Immature natural killer cell (primary cell): Measurements from ENCODE around the gene MRM3. TPM values are rescaled to one million over a fixed set of nuclear protein-coding genes. Genes with fewer than 3 reads are reported as not detected.
"Not testable (repeated sequence)": the region's sequence is repeated elsewhere in the genome, so short reads cannot be mapped to it uniquely, and the experiment has no call there.

Experiments used
- DNase-seq, 3 donors: peaks; one replicate each; pipeline ENCODE4 v3.0.0; 2022; ENCODE audit warnings: mixed read lengths in 1 of 3
- H3K27ac Mint-ChIP-seq, 6 donors: one replicate each; pipeline ENCODE4 v1.8.0; 2020; ENCODE audit warnings: mixed read lengths in 6 of 6, mild to moderate bottlenecking in 5 of 6, inconsistent platforms in 4 of 6, moderate library complexity in 3 of 6
- H3K27me3 Mint-ChIP-seq, 3 donors: one replicate each; pipeline ENCODE4 v1.8.0; 2020 to 2021; ENCODE audit warnings: low read depth in 3 of 3, mild to moderate bottlenecking in 3 of 3, mixed read lengths in 3 of 3, moderate library complexity in 3 of 3, inconsistent platforms in 1 of 3
- H3K36me3 Mint-ChIP-seq, 3 donors: one replicate each; pipeline ENCODE4 v1.8.0; 2020; ENCODE audit warnings: mixed read lengths in 3 of 3, inconsistent platforms in 2 of 3, mild to moderate bottlenecking in 2 of 3
- H3K4me1 Mint-ChIP-seq, 2 donors: one replicate each; pipeline ENCODE4 v1.8.0; 2020; ENCODE audit warnings: inconsistent platforms in 2 of 2, mild to moderate bottlenecking in 2 of 2, mixed read lengths in 2 of 2, moderate library complexity in 1 of 2
- H3K4me3 Mint-ChIP-seq, 5 donors: one replicate each; pipeline ENCODE4 v1.8.0; 2020; ENCODE audit warnings: mild to moderate bottlenecking in 5 of 5, mixed read lengths in 5 of 5, inconsistent platforms in 3 of 5, moderate library complexity in 3 of 5
- H3K9me3 Mint-ChIP-seq, 6 donors: one replicate each; pipeline ENCODE4 v1.8.0; 2020; ENCODE audit warnings: mild to moderate bottlenecking in 6 of 6, mixed read lengths in 6 of 6, inconsistent platforms in 4 of 6, moderate library complexity in 3 of 6
- polyA plus RNA-seq, 3 donors: library from polyadenylated mRNA; unstranded; fragments of 300-500 nt; fragmentation: Illumina TruSeq; gene quantifications; one replicate each; pipeline ENCODE4 v1.2.3, GENCODE V29; 2021

MRM3 gene
- polyA plus RNA-seq, 3 donors from 2014 or later = 26.1 to 40.6 (median 27.5) TPM

DNA sequence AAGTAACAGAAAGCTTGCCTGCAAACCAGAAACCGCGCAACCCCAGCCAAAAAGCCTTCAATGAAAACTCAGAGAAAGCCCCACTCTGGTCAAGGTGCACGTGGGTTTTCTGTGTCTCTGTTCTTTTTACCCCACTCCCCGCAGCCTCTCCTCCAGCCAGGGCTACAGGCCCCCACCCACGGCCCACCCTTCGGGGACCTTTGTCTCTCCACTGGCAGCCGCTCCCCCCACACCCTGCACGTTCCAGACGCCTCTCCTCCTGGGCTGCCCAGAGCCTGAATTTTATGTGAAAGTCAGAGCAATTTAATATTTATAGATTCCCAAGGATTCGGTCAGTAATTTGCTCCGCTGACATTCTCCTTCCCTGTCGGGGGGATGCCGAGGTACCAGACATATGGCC is 24.2 kb downstream of the MRM3 start:
- Mint-ChIP-seq H3K9me3 (no peaks in the 10 kb centered on the region), H3K27ac (no peak overlapping the region), H3K27me3 (no peaks in the 10 kb centered on the region), H3K4me1 (no peaks in the 10 kb centered on the region), H3K36me3 (no peaks in the 10 kb centered on the region), H3K4me3 (no peak overlapping the region)
- no peak for DNase-seq

DNA sequence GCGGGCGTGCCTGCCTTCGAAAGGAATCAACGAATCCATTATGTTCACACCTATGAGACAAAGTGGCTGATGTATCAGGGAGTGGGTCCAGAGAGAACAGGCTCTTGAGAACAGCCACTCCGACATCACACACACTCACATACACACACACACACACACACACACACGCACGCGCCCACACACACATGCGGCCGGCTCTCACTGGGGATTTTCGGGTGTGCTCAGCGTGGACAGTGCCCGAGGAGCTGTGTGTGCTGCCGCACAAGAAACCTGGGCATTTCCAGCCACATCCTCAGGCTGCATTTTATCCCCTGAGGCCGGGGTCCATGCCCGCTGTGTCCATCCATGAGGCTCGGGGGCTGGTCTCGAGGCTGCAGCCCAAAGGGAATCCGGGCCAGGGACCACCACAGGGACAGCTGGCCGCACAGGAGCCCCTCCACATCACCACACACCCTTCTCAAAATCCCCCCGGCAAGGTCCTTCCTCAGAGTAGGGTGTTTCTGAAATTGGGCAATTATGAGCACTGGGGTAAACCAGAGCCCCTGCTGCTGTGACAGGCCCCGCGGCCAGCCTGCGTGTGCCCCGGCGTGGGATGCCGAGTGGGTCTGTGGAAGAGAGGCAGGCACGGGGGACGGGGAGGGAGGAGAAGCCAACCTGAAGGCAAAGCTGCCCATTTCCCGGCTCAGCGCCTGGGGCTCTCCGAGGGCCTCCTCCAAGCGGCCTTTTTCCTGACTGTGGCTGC is 24.8 kb downstream of the MRM3 start:
- DNase-seq = no peak

GRCh38 chr17:807523-808294 is 25.6 kb downstream of the MRM3 start:
- no peak overlapping the region for H3K4me3 Mint-ChIP-seq
- H3K27me3 Mint-ChIP-seq = no peaks in the 10 kb centered on the region
- H3K27ac Mint-ChIP-seq = no peak overlapping the region
- H3K36me3 Mint-ChIP-seq = no peaks in the 10 kb centered on the region
- no peaks in the 10 kb centered on the region for H3K4me1 Mint-ChIP-seq
- no peaks in the 10 kb centered on the region for H3K9me3 Mint-ChIP-seq
- DNase-seq = no peak

More for the DNA sequence above, 24.8 kb downstream of the MRM3 start:
- Mint-ChIP-seq H3K9me3 (no peaks in the 10 kb centered on the region), H3K27me3 (no peaks in the 10 kb centered on the region), H3K36me3 (no peaks in the 10 kb centered on the region), H3K27ac (no peak overlapping the region), H3K4me1 (no peaks in the 10 kb centered on the region), H3K4me3 (no peak overlapping the region)

DNA sequence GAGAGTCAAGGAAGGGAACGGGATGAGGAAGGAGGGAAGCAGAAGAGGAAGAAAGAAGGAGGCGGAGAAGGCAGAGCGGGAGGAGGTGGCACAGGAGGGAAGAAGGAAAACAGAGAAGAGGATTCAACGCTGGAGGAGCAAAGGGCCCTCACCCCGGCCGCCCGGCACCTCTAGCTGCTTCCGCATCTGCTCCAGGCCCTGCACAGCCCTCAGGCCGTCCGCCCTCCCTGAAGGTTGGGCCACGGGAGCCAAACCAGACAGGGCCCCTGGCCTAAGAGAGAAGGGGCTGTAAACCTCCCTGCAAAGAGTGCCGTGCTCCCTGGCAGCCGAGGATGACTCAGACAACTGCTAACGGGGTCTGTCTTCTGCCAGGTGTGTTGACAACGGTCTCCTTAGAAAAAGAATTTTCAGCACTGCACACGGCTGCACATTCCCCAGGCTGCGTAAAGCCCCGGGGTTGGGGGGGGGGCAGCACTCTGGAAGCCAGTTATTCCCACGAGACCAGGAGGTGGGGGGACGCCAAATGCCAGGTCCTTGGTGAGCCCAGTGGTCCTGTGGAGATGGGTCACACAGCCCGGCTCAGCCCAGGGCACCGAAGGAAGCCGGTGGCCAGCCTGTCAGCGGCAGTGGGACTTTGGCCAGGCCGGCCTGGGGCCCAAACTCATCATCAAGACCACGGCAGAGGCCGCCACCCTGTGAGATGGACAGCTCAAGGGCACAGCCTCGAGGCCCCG is 29.1 kb downstream of the MRM3 start:
- Mint-ChIP-seq H3K4me3 (no peak overlapping the region), H3K36me3 (no peaks in the 10 kb centered on the region), H3K27me3 (no peaks in the 10 kb centered on the region), H3K9me3 (no peaks in the 10 kb centered on the region), H3K27ac (no peak overlapping the region), H3K4me1 (no peaks in the 10 kb centered on the region)
- DNase-seq = no peak

DNA sequence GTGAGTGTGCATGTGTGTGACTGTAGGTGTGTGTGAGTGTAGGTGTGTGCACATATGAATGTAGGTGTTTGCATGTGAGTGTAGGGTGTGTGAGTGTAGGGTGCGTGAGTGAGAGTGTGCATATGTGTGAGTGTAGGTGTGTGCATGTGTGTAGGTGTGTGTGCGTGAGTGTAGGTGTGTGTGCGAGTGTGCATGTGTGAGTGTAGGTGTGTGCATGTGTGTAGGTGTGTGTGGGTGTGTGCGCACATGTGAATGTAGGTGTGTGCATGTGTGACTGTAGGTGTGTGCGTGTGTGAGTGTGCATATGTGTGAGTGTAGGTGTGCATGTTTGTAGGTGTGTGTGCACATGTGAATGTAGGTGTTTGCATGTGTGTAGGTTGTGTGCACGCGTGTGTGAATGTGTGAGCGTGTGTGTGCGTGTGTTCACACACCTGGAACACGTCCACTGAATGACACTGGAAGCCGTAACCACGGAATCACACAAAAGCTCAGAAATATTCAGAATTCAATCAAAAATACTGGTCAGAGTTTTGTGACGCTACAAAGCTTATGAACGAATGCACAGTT is 30.6 kb downstream of the MRM3 start:
- Mint-ChIP-seq H3K9me3 (no peaks in the 10 kb centered on the region), H3K4me1 (no peaks in the 10 kb centered on the region), H3K27ac (no peak overlapping the region), H3K27me3 (no peaks in the 10 kb centered on the region), H3K36me3 (no peaks in the 10 kb centered on the region), H3K4me3 (no peak overlapping the region)
- DNase-seq = no peak

DNA sequence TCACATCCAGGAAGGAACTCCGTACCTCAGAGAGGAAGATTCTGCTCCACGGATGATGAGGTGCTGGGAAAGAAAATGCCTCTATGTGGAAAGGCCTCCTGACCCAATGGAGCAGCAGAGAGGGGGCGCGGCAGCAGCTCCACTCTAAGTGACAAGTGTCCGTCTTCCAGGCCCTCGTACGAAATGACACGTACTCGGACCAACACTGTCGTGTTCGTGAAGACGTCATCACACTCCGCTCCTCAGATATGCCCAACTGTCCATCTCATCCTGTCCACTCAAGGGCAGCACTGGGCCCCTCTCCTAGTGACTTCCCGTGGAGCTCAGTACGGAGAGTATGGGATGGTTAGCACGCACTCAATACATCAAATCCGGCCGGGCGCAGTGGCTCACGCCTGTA is 32.2 kb downstream of the MRM3 start:
- no peaks in the 10 kb centered on the region for H3K36me3 Mint-ChIP-seq
- no peaks in the 10 kb centered on the region for H3K9me3 Mint-ChIP-seq
- no peak overlapping the region for H3K27ac Mint-ChIP-seq
- peaks cover 0 to 3% (median 3%) of the 10 kb centered on the region in 3 donors for H3K27me3 Mint-ChIP-seq
- H3K4me3 Mint-ChIP-seq = no peak overlapping the region
- DNase-seq = no peak
- no peaks in the 10 kb centered on the region for H3K4me1 Mint-ChIP-seq

DNA sequence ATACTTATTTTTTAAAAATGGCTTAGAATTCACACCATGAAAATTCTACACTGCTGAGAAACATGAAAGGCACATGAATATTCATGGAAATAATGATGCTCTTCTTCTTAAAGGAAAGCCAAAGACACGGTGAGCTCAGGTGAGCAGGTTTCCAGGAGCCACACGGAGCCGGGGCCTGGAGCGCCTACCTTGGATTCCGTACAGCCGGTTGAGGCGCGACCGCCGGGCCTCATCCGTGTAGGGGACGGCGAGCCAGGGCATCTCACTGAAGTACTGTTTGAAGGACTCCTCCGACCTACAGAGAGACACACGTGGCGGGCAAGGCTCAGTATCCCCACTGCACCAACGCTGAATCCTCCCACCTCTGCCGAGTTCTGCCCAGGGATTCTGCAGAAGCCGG is 37.1 kb downstream of the MRM3 start:
- Mint-ChIP-seq H3K9me3 (no peaks in the 10 kb centered on the region), H3K36me3 (no peaks in the 10 kb centered on the region), H3K4me1 (no peaks in the 10 kb centered on the region)

DNA sequence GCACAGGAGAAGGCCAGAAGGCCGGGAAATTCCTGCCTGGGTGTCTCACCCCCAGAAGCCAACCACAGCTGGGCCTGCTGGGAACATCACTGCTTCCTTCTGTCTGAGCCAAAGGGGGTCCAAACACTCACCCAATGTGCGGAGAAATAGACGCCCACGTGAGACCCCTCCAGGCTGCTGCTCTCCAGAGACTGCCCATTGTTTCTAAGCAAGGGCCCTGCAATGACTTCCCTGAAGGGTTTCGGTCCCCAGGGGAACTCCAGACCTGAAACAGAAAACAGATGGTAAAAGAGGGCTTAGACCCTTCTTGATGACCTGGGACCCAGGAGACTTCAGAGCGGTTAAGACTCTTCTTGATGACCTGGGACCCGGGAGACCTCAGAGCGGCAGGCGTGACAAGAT is 41.3 kb downstream of the MRM3 start:
- Mint-ChIP-seq H3K27ac (no peak overlapping the region), H3K36me3 (no peaks in the 10 kb centered on the region), H3K9me3 (no peaks in the 10 kb centered on the region), H3K4me3 (no peak overlapping the region), H3K27me3 (peaks cover 2 to 6% (median 3%) of the 10 kb centered on the region in 3 donors), H3K4me1 (no peaks in the 10 kb centered on the region)
- no peak for DNase-seq

More for the DNA sequence above, 37.1 kb downstream of the MRM3 start:
- H3K27ac Mint-ChIP-seq = no peak overlapping the region
- H3K27me3 Mint-ChIP-seq = peaks cover 0 to 3% (median 3%) of the 10 kb centered on the region in 3 donors
- no peak overlapping the region for H3K4me3 Mint-ChIP-seq
- DNase-seq = no peak

GRCh38 chr17:824378-824777 is 42.2 kb downstream of the MRM3 start:
- Mint-ChIP-seq H3K4me3 (no peak overlapping the region), H3K27me3 (peaks cover 0 to 5% (median 2%) of the 10 kb centered on the region in 3 donors), H3K27ac (no peak overlapping the region), H3K4me1 (no peaks in the 10 kb centered on the region), H3K9me3 (no peaks in the 10 kb centered on the region), H3K36me3 (no peaks in the 10 kb centered on the region)
- DNase-seq = no peak

GRCh38 chr17:825216-825615 is 43.1 kb downstream of the MRM3 start:
- no peak overlapping the region for H3K27ac Mint-ChIP-seq
- no peak overlapping the region for H3K4me3 Mint-ChIP-seq
- peaks cover 2 to 5% (median 3%) of the 10 kb centered on the region in 3 donors for H3K27me3 Mint-ChIP-seq
- H3K4me1 Mint-ChIP-seq = no peaks in the 10 kb centered on the region
- DNase-seq = no peak
- H3K36me3 Mint-ChIP-seq = no peaks in the 10 kb centered on the region
- no peaks in the 10 kb centered on the region for H3K9me3 Mint-ChIP-seq

GRCh38 chr17:826778-827177 is 44.6 kb downstream of the MRM3 start:
- Mint-ChIP-seq H3K36me3 (no peaks in the 10 kb centered on the region), H3K27ac (no peak overlapping the region), H3K27me3 (peaks cover 2 to 6% (median 5%) of the 10 kb centered on the region in 3 donors), H3K9me3 (no peaks in the 10 kb centered on the region), H3K4me1 (no peaks in the 10 kb centered on the region), H3K4me3 (no peak overlapping the region)
- no peak for DNase-seq

DNA sequence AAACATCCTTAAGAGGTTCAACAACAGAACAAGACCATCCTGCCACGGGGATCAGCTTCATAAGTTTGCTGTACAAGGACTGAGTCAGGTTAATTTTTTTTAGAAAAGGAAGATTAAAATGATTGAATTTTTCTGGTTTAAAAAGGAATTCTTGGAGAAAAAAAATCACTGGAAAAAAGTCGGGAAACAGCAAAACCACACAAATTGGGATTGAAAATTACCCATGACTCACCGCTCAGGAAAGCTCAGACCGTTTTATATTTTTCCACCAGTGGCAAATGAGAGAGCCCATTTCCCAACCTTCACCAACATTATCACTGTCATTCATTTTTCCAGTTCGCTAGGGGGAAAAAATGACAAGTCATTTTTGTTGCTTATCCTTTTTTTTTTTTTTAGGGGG is 46.6 kb downstream of the MRM3 start:
- H3K4me3 Mint-ChIP-seq = no peak overlapping the region
- no peaks in the 10 kb centered on the region for H3K9me3 Mint-ChIP-seq
- no peak overlapping the region for H3K27ac Mint-ChIP-seq
- DNase-seq = no peak
- H3K27me3 Mint-ChIP-seq = peaks cover 2 to 8% (median 5%) of the 10 kb centered on the region in 3 donors
- H3K4me1 Mint-ChIP-seq = no peaks in the 10 kb centered on the region
- H3K36me3 Mint-ChIP-seq = no peaks in the 10 kb centered on the region

GRCh38 chr17:829614-830013 is 47.5 kb downstream of the MRM3 start:
- H3K9me3 Mint-ChIP-seq, H3K27me3 Mint-ChIP-seq, H3K36me3 Mint-ChIP-seq: not testable (repeated sequence)

DNA sequence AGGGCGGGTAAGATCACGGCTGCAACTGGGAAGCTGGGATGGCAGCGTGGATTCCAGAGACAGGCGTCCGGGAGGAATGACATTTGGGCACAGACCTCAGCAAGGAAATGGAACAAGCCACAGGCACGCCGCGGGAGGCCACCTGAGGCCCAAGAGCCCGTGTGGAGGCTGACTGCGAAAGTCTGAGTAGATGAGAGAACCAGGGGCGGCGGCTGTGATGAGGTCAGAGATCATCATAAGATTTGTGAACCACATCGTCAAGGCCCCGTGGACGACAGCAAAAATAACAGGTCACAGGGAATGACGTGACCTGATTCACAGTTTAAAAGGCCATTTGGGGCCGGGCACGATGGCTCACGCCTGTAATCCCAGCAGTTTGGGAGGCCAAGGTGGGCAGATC is 48.2 kb downstream of the MRM3 start:
- Mint-ChIP-seq H3K4me3 (no peak overlapping the region), H3K9me3 (no peaks in the 10 kb centered on the region), H3K27ac (no peak overlapping the region), H3K36me3 (no peaks in the 10 kb centered on the region), H3K27me3 (peaks cover 0 to 8% (median 5%) of the 10 kb centered on the region in 3 donors), H3K4me1 (no peaks in the 10 kb centered on the region)
- DNase-seq = no peak

More at GRCh38 chr17:829614-830013, 47.5 kb downstream of the MRM3 start:
- H3K4me3 Mint-ChIP-seq, H3K4me1 Mint-ChIP-seq, H3K27ac Mint-ChIP-seq, DNase-seq: not testable (repeated sequence)
